PC-3 (cell line): Measurements from ENCODE around the gene FGF1. TPM values are rescaled to one million over a fixed set of nuclear protein-coding genes. Genes with fewer than 3 reads are reported as not detected.

Source experiments
- ATAC-seq: fragments of 200-7000 bp; cut with Tn5 transposase; 2 replicates; pipeline ENCODE4 v1.9.1; 2020; ENCODE audit warnings: mild to moderate bottlenecking, moderate library complexity
- BruUV-seq: library from RNA; stranded (reverse); fragments of 400-500 nt; replicated peaks from 2 replicates; lab custom pipeline; 2021; lab: Mats Ljungman, UMichigan
- CTCF ChIA-PET: fragments of 300-600 bp; sonication (Branson Sonifier 250); formaldehyde crosslinking; loops from one replicate; lab custom pipeline; 2022; ENCODE audit warnings: antibody characterized with exemption; lab: Charles Lee
- POLR2A ChIA-PET: fragments of 300-600 bp; sonication (Branson Sonifier 250); formaldehyde crosslinking; loops from one replicate; lab custom pipeline; 2022; ENCODE audit warnings: antibody characterized with exemption; ENCODE audit not compliant: unreplicated experiment; lab: Charles Lee
- DNase-seq: peaks from one replicate; pipeline ENCODE4 v3.0.0-alpha.2; 2015
- H2AFZ ChIP-seq: fragments of 300-600 bp; sonication (generic); 2 replicates; pipeline ENCODE4 v1.6.0; 2016; ENCODE audit warnings: antibody characterized with exemption, low read length
- H3F3A ChIP-seq: fragments of 300-600 bp; sonication (generic); one replicate; pipeline ENCODE4 v1.6.0; 2017; ENCODE audit warnings: antibody characterized with exemption, low read length, control low read depth, mild to moderate bottlenecking; ENCODE audit not compliant: unreplicated experiment
- H3K27ac ChIP-seq: fragments of 300-600 bp; sonication (generic); 2 replicates; pipeline ENCODE4 v1.5.1; 2016; ENCODE audit warnings: mild to moderate bottlenecking, low read length
- H3K27me3 ChIP-seq: fragments of 300-600 bp; sonication (generic); 2 replicates; pipeline ENCODE4 v1.6.1; 2016; ENCODE audit warnings: low read length, mixed read lengths
- H3K36me3 ChIP-seq: fragments of 300-600 bp; sonication (generic); 2 replicates; pipeline ENCODE4 v1.6.1; 2016; ENCODE audit warnings: low read depth, mixed run types, low read length, mixed read lengths
- H3K4me1 ChIP-seq: fragments of 300-600 bp; sonication (generic); 2 replicates; pipeline ENCODE4 v1.5.1; 2016; ENCODE audit warnings: low read length; ENCODE audit not compliant: insufficient read depth
- H3K4me2 ChIP-seq: fragments of 300-600 bp; sonication (generic); 2 replicates; pipeline ENCODE4 v1.6.0; 2016; ENCODE audit warnings: low read length
- H3K4me3 ChIP-seq: fragments of 300-600 bp; sonication (generic); 2 replicates; pipeline ENCODE4 v1.5.1; 2016; ENCODE audit warnings: mild to moderate bottlenecking, low read length, mixed read lengths
- H3K79me2 ChIP-seq: fragments of 300-600 bp; sonication (generic); 2 replicates; pipeline ENCODE4 v1.6.1; 2017; ENCODE audit warnings: low read length, mixed read lengths
- H3K9ac ChIP-seq: fragments of 300-600 bp; sonication (generic); 2 replicates; pipeline ENCODE4 v1.6.0; 2016; ENCODE audit warnings: mild to moderate bottlenecking, low read length
- H3K9me2 ChIP-seq: fragments of 300-600 bp; sonication (generic); replicated peaks from 2 replicates; pipeline ENCODE4 v1.6.1; 2016; ENCODE audit warnings: mixed run types, low read length, mixed read lengths
- H3K9me3 ChIP-seq: fragments of 300-600 bp; sonication (generic); 2 replicates; pipeline ENCODE4 v1.6.1; 2016; ENCODE audit warnings: low read length, mixed read lengths
- H4K20me1 ChIP-seq: fragments of 300-600 bp; sonication (generic); 2 replicates; pipeline ENCODE4 v1.6.1; 2016; ENCODE audit warnings: low read length, mixed read lengths
- CTCF ChIP-seq: fragments of 300-600 bp; sonication (generic); conservative IDR thresholded peaks from 2 replicates; pipeline ENCODE4 v1.5.1; 2017; ENCODE audit warnings: antibody characterized with exemption, low read depth, mild to moderate bottlenecking, low read length
- EZH2 ChIP-seq: fragments of 300-600 bp; sonication (generic); IDR thresholded peaks from one replicate; pipeline ENCODE4 v1.6.1; 2017; ENCODE audit warnings: antibody characterized with exemption, mild to moderate bottlenecking, low read length; ENCODE audit not compliant: unreplicated experiment
- EZH2phosphoT487 ChIP-seq: fragments of 300-600 bp; sonication (generic); IDR thresholded peaks from 2 replicates; pipeline ENCODE4 v1.6.1; 2018; ENCODE audit warnings: mild to moderate bottlenecking, antibody characterized with exemption, low read length, borderline replicate concordance
- intact Hi-C: fragments of 100-400 bp; cut with micrococcal nuclease; formaldehyde crosslinking; loops from 2 replicates; pipeline ENCODE4 v1.9.0; 2023
- total RNA-seq: library from RNA; depleted of rRNA; stranded (reverse); fragments of >200 nt; gene quantifications from 2 replicates; pipeline ENCODE4 v1.2.3, GENCODE V29; 2014

Gene FGF1
- total RNA-seq, 1 experiment from 2014 or later: 1.5 TPM

DNA sequence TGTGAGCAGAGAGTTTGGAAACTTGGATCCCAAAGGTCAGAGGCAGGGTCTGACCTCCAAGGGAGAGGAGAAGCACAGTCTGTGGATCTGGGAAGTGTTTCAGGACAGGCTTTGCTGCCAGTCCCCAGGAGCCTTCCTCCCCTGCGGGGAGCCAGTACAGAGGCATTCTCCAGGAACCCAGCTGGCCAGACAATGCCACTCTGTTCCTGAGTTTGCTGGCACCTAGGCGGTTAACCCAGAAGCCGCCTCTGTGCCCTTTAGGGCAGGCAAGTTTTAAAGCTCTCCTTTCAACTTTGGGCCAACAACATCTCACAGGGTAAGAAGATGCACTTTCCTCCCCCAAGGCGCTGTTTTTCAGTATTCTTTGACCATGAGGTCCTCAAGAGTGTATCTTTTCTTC, 37.0 kb upstream of the FGF1 start:
- POLR2A ChIA-PET: no interaction called here
- no peaks in the 10 kb centered on the region for H3K27me3 ChIP-seq
- H3K9me2 ChIP-seq: no peaks in the 10 kb centered on the region
- no peak overlapping the region for H3K27ac ChIP-seq
- no TSS peak for BruUV-seq
- no peaks in the 10 kb centered on the region for H4K20me1 ChIP-seq
- H3K79me2 ChIP-seq: no peaks in the 10 kb centered on the region
- peaks cover 33% of the 10 kb centered on the region for H3K4me1 ChIP-seq
- DNase-seq (no peak), ATAC-seq (no peak)
- H3F3A ChIP-seq: peaks cover 10% of the 10 kb centered on the region
- H3K36me3 ChIP-seq: no peaks in the 10 kb centered on the region
- H3K4me2 ChIP-seq: no peak overlapping the region
- intact Hi-C loops: no loop called here
- no peak overlapping the region for H2AFZ ChIP-seq
- no peak overlapping the region for H3K9ac ChIP-seq
- TF ChIP-seq EZH2 (no peak), CTCF (no peak), EZH2phosphoT487 (no peak)
- H3K9me3 ChIP-seq: no peaks in the 10 kb centered on the region
- CTCF ChIA-PET: no interaction called here
- no peak overlapping the region for H3K4me3 ChIP-seq

- ChIA-PET CTCF (no interaction called here), POLR2A (no interaction called here)
- intact Hi-C loops: no loop called here
- H3K27ac ChIP-seq: no peak overlapping the region
- H3K4me1 ChIP-seq: peaks cover 36% of the 10 kb centered on the region
- H3K36me3 ChIP-seq: no peaks in the 10 kb centered on the region
- H3K9ac ChIP-seq: no peak overlapping the region
- no peak overlapping the region for H3K4me2 ChIP-seq
- no peaks in the 10 kb centered on the region for H3K27me3 ChIP-seq
- H3K79me2 ChIP-seq: no peaks in the 10 kb centered on the region
- H3K9me2 ChIP-seq: no peaks in the 10 kb centered on the region
- TF ChIP-seq EZH2phosphoT487: no peak
- no TSS peak for BruUV-seq
- no peaks in the 10 kb centered on the region for H4K20me1 ChIP-seq
- no peak for DNase-seq
- peaks cover 10% of the 10 kb centered on the region for H3F3A ChIP-seq
- no peaks in the 10 kb centered on the region for H3K9me3 ChIP-seq
- ATAC-seq: no peak
- no peak overlapping the region for H3K4me3 ChIP-seq
- no peak overlapping the region for H2AFZ ChIP-seq
These were observed 36.3 kb upstream of the FGF1 start for GRCh38 chr5:142722146-142722545.

DNA sequence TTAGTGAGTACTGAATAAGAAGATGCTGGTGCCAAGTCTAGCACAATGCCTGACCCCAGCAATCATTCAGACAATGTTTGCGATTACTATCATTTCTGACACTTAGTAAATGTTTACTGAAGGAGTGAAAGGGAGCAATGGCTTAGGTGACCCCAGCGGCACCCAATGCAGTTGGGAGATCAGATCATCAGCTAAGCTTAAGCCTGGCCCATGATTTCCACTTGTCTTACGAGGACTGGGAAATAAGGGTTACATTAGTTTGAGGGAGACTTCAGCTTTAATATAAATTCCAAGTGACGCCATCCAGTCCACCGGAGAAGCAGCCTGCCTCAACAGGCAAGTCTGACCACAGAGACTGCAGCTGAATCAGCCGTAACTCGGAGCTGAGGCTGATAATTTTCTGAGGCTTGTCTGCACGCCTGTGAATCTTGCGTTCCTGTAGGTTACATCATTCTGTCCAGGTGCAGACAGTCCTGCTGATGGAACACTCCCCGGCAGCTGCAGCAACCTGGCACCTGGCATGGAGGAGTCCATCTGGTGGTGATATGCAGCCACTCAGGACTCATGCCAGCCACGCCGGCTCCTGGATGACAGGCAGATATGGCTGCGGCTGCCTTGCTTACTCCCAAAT, 34.9 kb upstream of the FGF1 start:
- Histone ChIP-seq H4K20me1 (no peaks in the 10 kb centered on the region), H3K79me2 (no peaks in the 10 kb centered on the region), H3K36me3 (no peaks in the 10 kb centered on the region), H3K9me3 (no peaks in the 10 kb centered on the region), H2AFZ (peak overlapping the region; percentile 86), H3K9me2 (no peaks in the 10 kb centered on the region), H3K9ac (peak overlapping the region; percentile 38), H3K27ac (peak overlapping the region; percentile 79), H3F3A (peaks cover 10% of the 10 kb centered on the region), H3K4me3 (peak overlapping the region; percentile 53; the same call in 1 of the 2 replicates), H3K4me1 (peaks cover 29% of the 10 kb centered on the region), H3K27me3 (no peaks in the 10 kb centered on the region), H3K4me2 (peak overlapping the region; percentile 85)
- DNase-seq (peak; percentile 79), ATAC-seq (peak; percentile 57)
- intact Hi-C loops: loop anchor here (1.0 kb wide), 1 partner anchor 20 kb away; no protein-coding TSS in a partner anchor
- ChIA-PET CTCF (interaction anchor here (1.0 to 1.5 kb wide), 4 partner anchors 28 to 168 kb away, joined by 3 to 7 read pairs (median 4); no protein-coding TSS in a partner anchor), POLR2A (no interaction called here)
- no TSS peak for BruUV-seq
- TF ChIP-seq EZH2 (no peak), CTCF (peak; percentile 23; the same call in 1 of the 2 replicates)
